ENCODE data around the gene SLC2A4RG. TPM values are rescaled to one million over a fixed set of nuclear protein-coding genes. Genes with fewer than 3 reads are reported as not detected.

SLC2A4RG gene
- polyA plus RNA-seq, 1 experiment: 26.0 TPM

DNA sequence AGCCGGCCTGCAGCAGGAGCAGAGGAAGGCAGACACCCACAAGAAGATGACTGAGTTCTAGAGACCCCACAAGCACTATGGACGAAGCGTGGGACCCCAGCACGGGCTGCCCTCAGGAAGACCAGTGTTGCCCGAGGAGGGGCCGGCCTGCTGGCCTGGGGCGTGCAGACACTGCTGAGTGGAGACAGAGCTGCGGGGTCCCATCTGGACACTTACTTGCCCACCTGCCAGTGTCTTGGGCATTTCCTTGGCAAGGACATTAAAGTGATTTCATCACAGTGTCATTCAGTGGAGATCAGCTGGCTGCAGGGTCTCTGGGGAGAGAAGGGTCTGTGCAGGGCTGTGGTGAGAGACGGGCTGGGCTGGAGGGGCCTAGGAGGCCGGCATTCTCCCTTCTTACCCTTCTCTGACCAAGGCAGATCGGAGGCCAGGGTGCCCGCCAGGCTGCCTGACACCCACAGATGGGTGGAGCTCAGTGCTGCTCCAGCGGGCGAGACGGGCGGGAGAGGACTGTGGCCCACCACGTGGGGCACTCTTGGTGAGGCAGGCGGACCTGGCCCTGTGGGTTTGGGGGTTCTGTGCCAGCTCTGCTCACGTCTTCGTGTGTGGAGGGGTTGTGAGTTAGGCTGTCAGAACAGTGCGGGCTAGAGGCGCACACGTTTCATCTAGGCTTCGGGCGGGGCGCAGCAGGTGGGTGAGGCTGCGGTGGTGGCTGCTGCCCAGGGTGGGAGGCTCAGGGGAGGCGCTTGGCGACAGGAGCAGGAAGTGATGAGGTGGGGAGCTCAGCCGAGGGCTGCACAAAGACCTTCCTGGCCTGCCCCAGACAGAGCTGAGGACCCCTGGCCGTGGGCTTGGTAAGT is 3.5 kb upstream of the SLC2A4RG start, which contains the start of gene LIME1:
LIME1 (plus strand) TSS at position 806 of the 860 bp plus-strand sequence. CDS start 886 bp downstream, outside the sequence.
- Histone ChIP-seq H3K27me3 (ENCODE audit: control insufficient read depth, insufficient read depth, low read length) (no peaks in the 10 kb centered on the region), H3K27ac (ENCODE audit: low read depth, low read length) (no peak within 1 kb of the TSS), H3K9me3 (ENCODE audit: control insufficient read depth, insufficient read depth, low read length) (no peaks in the 10 kb centered on the region; the same call in 1 of the 2 replicates), H3K4me3 (ENCODE audit: low read depth, low read length) (no peak within 1 kb of the TSS)
- POLR2A ChIA-PET: interaction anchor here (0.8 to 0.9 kb wide), 2 partner anchors 28 to 129 kb away, joined by 3 to 4 read pairs; partner anchors contain the start of genes ARFRP1, TPD52L2 and ZGPAT
- TF ChIP-seq, protein P1, sequence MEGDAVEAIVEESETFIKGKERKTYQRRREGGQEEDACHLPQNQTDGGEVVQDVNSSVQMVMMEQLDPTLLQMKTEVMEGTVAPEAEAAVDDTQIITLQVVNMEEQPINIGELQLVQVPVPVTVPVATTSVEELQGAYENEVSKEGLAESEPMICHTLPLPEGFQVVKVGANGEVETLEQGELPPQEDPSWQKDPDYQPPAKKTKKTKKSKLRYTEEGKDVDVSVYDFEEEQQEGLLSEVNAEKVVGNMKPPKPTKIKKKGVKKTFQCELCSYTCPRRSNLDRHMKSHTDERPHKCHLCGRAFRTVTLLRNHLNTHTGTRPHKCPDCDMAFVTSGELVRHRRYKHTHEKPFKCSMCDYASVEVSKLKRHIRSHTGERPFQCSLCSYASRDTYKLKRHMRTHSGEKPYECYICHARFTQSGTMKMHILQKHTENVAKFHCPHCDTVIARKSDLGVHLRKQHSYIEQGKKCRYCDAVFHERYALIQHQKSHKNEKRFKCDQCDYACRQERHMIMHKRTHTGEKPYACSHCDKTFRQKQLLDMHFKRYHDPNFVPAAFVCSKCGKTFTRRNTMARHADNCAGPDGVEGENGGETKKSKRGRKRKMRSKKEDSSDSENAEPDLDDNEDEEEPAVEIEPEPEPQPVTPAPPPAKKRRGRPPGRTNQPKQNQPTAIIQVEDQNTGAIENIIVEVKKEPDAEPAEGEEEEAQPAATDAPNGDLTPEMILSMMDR (IDR thresholded peaks at IDR 0.05; ENCODE audit: low read depth, low read length): no peak
- CTCF ChIA-PET: interaction anchor here (1.5 kb wide), 1 partner anchor 198 kb away, joined by 5 read pairs; no protein-coding TSS in a partner anchor
- no peak for DNase-seq (ENCODE audit: low read depth, low spot score)

DNA sequence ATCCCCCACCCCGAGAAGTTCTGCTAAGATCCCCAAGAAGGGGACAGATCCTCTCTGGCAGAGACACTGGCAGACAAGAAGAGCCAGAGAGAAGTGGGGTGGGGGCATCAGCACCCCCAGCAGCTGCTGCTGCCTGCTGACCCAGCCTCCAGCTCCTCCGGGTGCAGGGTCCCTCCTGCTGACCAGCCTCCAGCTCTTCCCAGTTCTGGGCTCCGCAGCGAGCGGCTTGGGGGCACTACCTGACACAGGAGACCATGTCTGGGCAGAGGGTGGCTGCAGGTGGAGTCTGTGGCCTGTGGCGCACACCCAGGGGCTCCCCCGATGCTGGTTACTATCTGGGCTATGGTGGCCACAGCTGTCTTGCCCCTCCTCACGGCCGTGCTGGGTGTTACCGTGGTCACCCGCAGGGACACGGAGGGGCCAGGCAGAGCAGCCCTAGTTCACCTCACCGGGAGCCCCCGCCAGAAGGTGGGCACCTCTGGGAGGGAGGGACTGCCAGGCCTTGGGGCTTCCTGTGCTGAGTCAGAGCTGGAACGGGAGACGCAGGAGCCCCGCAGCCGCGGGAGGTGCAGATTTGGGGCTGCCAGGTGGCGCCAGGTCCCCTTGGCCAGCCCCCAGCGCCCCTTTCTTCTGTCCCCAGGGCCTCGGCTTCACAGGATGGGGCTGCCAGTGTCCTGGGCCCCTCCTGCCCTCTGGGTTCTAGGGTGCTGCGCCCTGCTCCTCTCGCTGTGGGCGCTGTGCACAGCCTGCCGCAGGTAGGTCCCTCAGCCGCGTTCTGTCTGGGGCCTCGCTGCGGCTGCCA is 2.5 kb upstream of the SLC2A4RG start:
- H3K27ac ChIP-seq (ENCODE audit: low read depth, low read length): no peak overlapping the region
- DNase-seq (ENCODE audit: low read depth, low spot score): no peak
- ChIA-PET CTCF (interaction anchor here (0.5 to 1.5 kb wide), 2 partner anchors 43 to 199 kb away, joined by 5 read pairs; no protein-coding TSS in a partner anchor), POLR2A (interaction anchor here (0.8 to 0.9 kb wide), 2 partner anchors 29 to 128 kb away, joined by 3 to 4 read pairs; partner anchors contain the start of genes ARFRP1, TPD52L2 and ZGPAT)
- H3K9me3 ChIP-seq (ENCODE audit: control insufficient read depth, insufficient read depth, low read length): no peaks in the 10 kb centered on the region; the same call in 1 of the 2 replicates
- no peak overlapping the region for H3K4me3 ChIP-seq (ENCODE audit: low read depth, low read length)
- TF ChIP-seq, protein P1 (IDR thresholded peaks at IDR 0.05; ENCODE audit: low read depth, low read length): no peak
- H3K27me3 ChIP-seq (ENCODE audit: control insufficient read depth, insufficient read depth, low read length): no peaks in the 10 kb centered on the region

DNA sequence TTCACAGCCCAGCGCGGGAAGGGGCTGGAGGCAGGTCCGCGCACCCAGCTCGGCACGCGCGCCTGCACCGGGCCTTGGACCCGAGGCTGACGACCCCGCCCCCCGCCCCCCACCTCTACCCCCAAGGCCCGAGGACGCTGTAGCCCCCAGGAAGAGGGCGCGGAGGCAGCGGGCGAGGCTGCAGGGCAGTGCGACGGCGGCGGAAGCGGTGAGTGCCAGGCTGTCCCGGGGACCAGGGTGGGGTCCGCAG is 2.0 kb upstream of the SLC2A4RG start:
- ChIA-PET POLR2A (no interaction called here), CTCF (no interaction called here)
- Histone ChIP-seq H3K27ac (ENCODE audit: low read depth, low read length) (no peak overlapping the region), H3K4me3 (ENCODE audit: low read depth, low read length) (no peak overlapping the region), H3K27me3 (ENCODE audit: control insufficient read depth, insufficient read depth, low read length) (no peaks in the 10 kb centered on the region), H3K9me3 (ENCODE audit: control insufficient read depth, insufficient read depth, low read length) (no peaks in the 10 kb centered on the region)
- TF ChIP-seq, protein P1 (IDR thresholded peaks at IDR 0.05; ENCODE audit: low read depth, low read length): no peak
- DNase-seq (ENCODE audit: low read depth, low spot score): no peak

DNA sequence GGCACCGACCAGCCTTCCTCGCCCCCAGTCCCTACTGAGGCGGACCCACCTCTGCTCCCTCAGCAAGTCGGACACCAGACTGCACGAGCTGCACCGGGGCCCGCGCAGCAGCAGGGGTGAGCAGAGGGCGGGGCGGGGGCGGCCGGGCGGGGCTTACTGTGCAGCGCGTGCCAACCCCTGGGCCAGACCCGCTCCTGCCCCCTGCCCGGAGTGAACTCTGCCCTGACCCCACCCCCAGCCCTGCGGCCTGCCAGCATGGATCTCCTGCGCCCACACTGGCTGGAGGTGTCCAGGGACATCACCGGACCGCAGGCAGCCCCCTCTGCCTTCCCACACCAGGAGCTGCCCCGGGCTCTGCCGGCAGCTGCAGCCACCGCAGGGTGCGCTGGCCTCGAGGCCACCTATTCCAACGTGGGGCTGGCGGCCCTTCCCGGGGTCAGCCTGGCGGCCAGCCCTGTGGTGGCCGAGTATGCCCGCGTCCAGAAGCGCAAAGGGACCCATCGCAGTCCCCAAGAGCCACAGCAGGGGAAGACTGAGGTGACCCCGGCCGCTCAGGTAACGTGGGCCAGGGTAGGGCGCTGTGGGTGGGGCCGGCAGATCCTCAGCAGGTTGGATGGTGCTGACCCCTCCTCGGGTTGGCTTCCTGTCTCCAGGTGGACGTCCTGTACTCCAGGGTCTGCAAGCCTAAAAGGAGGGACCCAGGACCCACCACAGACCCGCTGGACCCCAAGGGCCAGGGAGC is 1.5 kb upstream of the SLC2A4RG start:
- TF ChIP-seq, protein P1 (IDR thresholded peaks at IDR 0.05; ENCODE audit: low read depth, low read length): no peak
- DNase-seq (ENCODE audit: low read depth, low spot score): no peak
- Histone ChIP-seq H3K4me3 (ENCODE audit: low read depth, low read length) (no peak overlapping the region), H3K27me3 (ENCODE audit: control insufficient read depth, insufficient read depth, low read length) (no peaks in the 10 kb centered on the region), H3K9me3 (ENCODE audit: control insufficient read depth, insufficient read depth, low read length) (no peaks in the 10 kb centered on the region; the same call in 1 of the 2 replicates), H3K27ac (ENCODE audit: low read depth, low read length) (no peak overlapping the region)
- POLR2A ChIA-PET: no interaction called here
- CTCF ChIA-PET: no interaction called here

All from AG04450 (cell line).